GM21526 (cell line): ENCODE data around the gene KLHL3.

Source experiments
- ATAC-seq: cut with Tn5 transposase; IDR thresholded peaks from one replicate; pipeline ENCODE4 v1.9.1; 2021; ENCODE audit warnings: moderate library complexity; ENCODE audit not compliant: unreplicated experiment, low FRiP score

The KLHL3 gene

GRCh38 chr5:137594717-137595116 lies 141.2 kb downstream of the KLHL3 start:
- ATAC-seq, result no peak

DNA sequence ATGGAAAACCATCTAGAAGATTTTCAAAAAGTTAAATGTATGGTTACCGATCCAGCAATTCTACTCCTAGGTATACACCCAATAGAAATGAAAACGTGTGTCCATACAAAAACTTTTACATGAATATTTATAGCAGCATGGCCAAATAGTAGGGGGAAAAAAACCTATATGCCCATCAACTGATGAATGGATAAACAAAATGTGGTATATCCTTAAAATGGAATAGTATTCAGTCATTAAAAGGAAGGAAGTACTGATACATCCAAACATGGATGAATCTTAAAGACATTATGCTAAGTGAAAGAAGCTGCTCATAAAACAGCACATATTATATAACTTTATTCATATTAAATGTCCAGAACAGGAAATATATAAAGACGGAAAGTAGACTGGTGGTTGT lies 143.6 kb downstream of the KLHL3 start:
- no peak for ATAC-seq

DNA sequence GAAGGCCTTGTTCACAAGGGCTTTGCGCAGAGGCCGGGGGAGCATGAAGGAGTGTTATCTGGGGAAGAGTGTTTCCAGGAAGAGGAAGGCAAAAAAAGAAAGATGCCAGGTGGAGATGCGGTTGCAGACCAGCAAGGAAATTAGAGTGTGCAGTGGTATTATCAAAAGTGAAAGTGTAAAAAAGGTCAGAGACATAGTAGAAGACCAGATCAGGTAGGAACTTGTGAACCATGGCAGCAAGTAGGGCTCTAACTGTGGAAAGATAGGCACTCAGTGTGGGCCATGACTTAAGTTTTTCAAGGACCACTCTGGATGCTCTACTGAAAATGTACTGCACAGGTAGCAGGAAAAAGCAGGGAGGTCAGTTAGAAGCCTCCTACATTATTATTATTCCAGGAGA lies 146.7 kb downstream of the KLHL3 start:
- no peak for ATAC-seq

GRCh38 chr5:137587919-137588318 lies 148.0 kb downstream of the KLHL3 start:
- ATAC-seq, result no peak

GRCh38 chr5:137584262-137584661 lies 151.6 kb downstream of the KLHL3 start:
- ATAC-seq, result no peak

- ATAC-seq, result no peak
Observed at GRCh38 chr5:137583129-137583528, 152.8 kb downstream of the KLHL3 start.

- ATAC-seq, result no peak
Observed at GRCh38 chr5:137582218-137582617, 153.7 kb downstream of the KLHL3 start.

- no peak for ATAC-seq
Observed at GRCh38 chr5:137581776-137582175, 154.1 kb downstream of the KLHL3 start.

DNA sequence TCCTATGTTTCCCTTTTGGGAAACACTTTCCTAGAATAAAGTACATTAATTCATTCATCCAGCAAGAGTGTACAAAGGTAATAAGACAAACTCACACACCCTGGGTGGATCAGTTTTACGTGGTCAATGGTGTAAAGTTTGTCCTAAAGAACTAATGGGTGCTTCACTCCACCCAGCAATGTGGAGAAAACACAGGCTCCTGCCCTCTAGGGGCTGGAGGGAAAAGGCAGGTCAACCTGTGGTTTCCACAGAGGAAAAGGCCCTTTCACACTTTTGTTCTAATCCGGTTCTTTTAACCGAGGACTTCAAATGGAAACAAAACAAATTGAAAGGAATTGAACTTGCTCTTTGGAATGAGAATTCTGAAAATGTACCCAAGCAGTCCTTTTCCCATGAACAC lies 155.9 kb downstream of the KLHL3 start:
- ATAC-seq, result no peak

DNA sequence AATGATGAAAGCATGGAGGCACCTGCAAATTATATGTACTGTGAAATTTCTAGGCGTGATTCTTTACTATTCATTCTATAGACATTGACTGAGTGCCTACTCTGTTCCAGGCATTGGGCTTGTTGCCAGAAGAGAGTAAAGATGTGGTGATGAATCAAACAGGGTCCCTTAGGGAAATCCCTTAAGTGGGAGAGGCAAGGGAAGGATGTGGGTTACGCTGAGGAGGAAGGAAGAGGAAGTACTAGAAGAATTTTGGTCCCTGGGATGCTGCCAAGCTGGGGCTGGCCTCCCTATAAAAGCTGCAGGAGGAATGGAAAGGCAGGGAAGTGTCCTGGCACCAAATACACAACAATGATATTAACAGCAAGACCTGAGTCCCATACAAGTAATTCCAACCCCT lies 160.0 kb downstream of the KLHL3 start:
- no peak for ATAC-seq

DNA sequence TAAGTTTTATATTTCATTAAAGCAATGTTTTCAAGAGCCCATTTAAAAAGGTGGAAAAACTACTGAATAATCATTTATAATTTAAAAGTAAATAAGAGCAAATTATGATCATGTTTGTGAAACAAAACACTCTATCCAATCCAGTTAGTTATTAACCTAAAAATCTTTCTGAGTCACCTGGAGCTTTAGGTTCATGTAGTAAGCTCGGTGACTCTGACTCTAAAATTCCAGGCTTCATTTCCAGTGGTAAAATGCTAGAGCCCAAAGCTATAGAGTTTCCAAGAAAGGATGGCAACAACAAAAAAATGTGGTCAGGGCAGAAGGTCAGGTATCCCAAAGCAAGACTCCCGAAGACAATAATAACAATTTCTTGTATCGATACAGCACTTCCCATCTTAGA lies 160.7 kb downstream of the KLHL3 start:
- ATAC-seq, result no peak

DNA sequence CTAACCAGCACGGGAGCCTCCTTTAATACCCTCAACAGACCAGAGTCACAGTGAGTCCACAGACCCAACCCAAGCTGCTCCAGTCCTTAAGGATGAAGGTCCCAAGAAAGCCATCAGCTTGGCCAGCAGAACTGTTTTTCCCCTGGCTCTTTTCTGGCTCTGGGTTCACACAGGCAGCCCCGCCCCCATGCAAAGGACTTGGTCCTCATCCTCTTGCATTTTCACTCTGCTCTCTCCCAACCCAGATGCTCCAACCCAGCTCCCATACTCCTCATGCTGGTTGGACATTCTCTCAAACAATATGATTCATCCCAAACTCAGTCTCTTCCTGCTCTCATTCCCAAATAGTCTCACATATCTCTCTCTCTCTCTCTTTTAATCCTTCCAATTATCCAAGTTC lies 162.5 kb downstream of the KLHL3 start:
- ATAC-seq, result no peak

DNA sequence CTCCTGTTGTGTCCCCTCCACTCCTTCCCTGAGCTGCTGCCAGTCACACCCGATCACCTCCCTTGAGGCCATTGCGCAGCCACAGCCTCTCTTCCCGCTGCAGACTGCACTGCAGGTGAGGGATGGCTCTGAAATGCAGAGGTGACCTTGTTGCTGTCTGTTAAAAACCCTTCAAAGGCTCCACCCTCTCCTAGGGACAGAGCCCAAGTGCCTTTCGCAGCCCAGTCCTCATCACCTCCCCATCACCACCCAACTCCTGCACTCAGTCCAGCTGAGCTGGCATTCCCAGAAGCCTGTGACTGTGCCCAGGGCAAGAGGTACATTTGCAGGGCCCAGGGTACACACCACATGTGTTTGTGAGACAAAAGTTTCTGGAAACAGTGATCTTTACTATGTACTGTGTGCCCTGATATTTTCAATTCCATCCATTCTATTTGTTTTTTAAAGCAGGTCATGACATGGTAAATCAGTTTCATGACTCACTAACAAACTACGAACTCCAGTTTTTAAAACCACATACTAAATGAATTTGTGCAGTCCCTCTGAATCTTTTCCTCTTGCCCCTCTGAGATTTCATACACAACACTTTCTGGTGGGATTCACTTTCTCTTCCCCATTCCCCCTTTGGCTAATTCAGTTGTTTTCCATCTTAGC lies 163.7 kb downstream of the KLHL3 start:
- no peak for ATAC-seq

DNA sequence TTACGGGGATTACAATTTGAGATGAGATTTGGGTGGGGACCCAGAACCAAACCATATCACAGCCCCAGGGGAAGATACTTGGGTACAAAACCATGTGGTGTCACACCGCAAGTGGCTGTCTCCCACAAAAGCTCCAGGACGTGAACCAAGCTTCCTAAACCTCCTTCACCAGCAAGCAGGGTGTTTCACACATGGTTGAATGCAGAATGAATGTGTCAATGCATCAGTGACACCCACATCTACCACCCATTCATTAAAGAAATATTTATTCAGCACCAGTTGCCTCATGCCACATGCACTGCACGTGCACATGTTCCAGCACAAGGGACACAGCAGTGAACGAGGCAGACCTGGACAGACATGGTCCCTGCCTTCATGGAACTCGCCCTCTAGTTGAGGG lies 165.8 kb downstream of the KLHL3 start:
- no peak for ATAC-seq
